Thyroid gland (tissue), 4 donors: ENCODE data around the gene SLC7A14.

Experiments used
- CTCF ChIP-seq, 6 experiments: fragments of 200-600 bp in 3 of 6; fragments of 450-650 bp in 3 of 6; sonication (generic) in 3 of 6; IDR thresholded peaks; one replicate each; pipeline ENCODE4 v1.5.1; 2016 to 2019; ENCODE audit warnings: antibody characterized with exemption in 6 of 6, mild to moderate bottlenecking in 2 of 6, inconsistent platforms in 1 of 6, moderate library complexity in 1 of 6
- POLR2A ChIP-seq, 2 donors: fragments of 450-650 bp; IDR thresholded peaks; one replicate each; pipeline ENCODE4 v1.6.1; 2017; ENCODE audit warnings: antibody characterized with exemption in 2 of 2, mild to moderate bottlenecking in 2 of 2, moderate library complexity in 1 of 2

DNA sequence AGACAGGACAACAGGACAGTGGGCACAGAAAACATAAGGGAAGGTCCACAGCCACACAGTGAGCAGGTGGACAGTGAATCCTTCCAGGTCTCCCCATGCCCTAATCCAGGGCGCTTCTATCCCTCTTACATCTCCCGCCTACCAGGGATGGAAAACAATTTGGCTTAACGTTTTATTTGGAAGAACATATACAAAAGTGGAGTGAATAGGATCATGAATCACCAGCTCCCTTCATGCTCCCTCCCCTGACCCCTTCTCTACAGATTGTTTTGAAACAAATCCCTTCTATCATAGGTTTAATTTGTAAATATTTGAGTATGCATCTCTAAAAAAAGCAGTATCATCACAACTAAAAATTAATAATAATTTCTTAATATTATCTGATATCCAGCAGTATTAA is 114.7 kb downstream of the SLC7A14 start:
- TF ChIP-seq CTCF (IDR thresholded peaks at IDR 0.05) (no peak), POLR2A (IDR thresholded peaks at IDR 0.05) (no peak)
